ENCODE results near the gene PHRF1.

DNA sequence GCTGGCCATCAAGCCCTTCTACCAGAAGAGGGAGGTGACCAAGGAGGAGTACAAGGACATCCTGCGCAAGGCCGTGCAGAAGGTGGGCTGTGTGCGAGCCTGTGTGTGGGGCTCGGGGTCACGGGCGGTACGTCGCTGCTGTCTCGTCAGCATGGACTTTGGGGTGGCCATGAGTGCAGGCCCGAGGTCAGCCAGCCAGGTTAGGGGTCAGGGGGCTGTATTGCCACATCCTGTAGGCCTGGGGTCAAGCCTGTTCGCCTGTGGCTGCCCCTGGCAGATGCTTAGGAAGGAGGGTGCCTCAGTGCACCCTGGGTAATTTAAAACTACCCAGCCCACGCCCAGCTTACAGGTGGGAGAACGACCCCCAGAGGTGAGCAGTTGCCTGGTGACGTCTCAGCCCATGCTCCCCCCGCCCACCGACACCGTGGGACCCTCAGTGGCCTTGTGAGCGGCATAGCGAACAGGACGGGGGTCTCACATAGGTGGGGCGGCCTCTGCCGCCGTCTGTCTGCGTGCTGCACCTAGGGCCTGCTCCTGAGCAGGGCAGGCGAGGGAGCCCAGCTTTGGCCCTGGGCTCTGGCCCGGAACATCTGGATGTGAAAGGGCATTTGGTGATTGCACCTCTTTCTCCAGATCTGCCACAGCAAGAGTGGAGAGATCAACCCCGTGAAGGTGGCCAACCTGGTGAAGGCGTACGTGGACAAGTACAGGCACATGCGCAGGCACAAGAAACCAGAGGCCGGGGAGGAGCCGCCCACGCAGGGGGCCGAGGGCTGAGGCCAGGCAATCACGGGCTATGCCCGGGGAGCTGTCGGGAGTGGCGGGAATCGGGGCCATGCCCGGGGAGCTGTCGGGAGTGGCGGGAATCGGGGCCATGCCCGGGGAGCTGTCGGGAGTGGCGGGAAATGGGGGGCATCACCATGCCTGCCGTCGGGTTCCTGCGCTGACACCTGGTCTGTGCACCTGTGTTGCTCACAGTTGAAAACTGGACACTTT lies 35.0 kb downstream of the PHRF1 start:
- TF ChIP-seq CTCF (IDR thresholded peaks at IDR 0.05; ENCODE audit: low read depth, low read length) (no peak), EZH2phosphoT487 (IDR thresholded peaks at IDR 0.05; ENCODE audit: low read depth) (no peak)

Measured in OCI-LY3 (cell line).